IPS-NIHi7 (cell line): ENCODE results near the gene KIF1B.

ENCODE experiments used
- DNase-seq: peaks from one replicate; pipeline ENCODE4 v3.0.0; 2012; ENCODE audit warnings: mixed read lengths; ENCODE audit errors: extremely low spot score

KIF1B gene

GRCh38 chr1:10280439-10281350 lies 70.3 kb downstream of the KIF1B start:
- no peak for DNase-seq

DNA sequence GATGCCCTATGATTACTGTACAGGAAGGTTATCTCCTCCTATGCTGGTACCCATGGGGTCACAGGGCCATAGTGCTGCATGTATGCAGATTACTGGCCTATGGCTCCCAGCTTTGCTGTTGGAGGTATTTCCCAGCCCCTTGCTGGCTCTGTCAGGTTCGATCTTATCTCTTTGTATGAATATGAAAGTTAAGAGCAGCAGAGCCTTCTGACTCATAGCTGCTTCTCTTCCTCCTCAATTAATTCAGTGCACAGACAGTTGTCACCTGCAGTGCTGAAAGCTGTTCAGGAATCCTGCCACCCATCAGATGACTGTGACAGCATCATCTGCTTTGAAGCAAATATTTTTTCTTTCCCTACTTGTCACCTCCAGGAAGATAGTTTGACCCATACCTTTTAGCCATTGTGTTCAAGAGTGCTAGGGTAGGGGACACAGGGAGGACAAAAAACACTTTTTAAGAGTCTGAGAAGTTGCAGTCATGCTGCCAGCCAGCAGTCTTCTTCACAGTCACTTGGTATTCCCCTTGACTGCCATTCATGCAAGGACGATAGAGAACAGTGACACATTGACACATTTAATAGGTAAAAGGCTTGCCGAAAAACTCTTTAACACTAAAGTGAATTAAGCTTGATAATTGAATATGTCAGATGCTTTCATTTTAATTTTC lies 73.1 kb downstream of the KIF1B start:
- no peak for DNase-seq

- DNase-seq = no peak
Measured at GRCh38 chr1:10286244-10286643, 75.9 kb downstream of the KIF1B start.

DNA sequence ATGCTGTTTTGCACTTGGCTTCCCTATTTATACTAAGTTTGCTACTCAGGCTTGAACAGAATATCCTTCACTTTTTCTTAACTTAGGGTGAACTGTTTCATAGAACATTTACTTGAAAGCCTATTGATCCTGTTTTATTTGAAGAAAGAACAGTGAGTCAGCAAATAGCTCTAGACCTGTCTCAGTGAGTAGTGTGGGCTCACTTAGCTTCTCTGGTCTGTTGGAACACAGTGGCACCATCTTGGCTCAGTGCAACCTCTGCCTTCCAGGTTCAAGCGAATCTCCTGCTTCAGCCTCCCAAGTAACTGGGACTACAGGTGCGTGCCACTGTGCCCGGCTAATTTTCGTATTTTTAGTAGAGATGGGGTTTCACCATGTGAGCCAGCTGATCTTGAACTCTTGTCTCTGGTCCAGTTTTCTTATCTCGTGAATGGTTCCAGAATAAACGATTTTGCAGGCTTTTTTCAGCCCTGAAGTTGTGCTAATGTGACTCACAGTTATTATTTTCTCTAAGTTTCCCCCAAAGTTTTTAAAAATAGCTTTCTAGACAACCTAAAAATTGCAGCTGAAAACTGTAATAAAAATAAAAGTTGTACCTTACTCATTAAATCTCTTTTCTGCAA lies 76.8 kb downstream of the KIF1B start:
- no peak for DNase-seq

- DNase-seq = no peak
Measured at GRCh38 chr1:10288029-10288615, 77.8 kb downstream of the KIF1B start.

DNA sequence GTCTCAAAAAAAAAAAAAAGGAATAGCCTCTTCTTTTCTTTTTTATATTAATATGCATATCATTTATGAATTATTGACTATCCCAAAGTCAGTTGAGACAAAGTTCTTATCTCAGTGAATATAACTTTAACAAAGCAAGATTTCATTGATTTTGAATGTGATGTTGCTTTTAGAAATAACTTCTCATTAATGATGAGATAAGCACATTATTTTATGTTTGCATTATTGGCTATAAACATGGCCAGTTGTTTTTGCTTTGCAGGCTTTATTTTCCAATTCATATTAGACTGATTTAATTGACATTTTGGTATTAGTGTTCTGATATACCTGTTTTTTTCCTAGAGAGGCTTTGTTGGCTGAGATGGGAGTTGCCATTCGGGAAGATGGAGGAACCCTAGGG lies 81.3 kb downstream of the KIF1B start:
- no peak for DNase-seq

- no peak for DNase-seq
Measured at GRCh38 chr1:10292188-10292587, 81.8 kb downstream of the KIF1B start.

GRCh38 chr1:10295481-10296085 lies 85.2 kb downstream of the KIF1B start:
- no peak for DNase-seq

DNA sequence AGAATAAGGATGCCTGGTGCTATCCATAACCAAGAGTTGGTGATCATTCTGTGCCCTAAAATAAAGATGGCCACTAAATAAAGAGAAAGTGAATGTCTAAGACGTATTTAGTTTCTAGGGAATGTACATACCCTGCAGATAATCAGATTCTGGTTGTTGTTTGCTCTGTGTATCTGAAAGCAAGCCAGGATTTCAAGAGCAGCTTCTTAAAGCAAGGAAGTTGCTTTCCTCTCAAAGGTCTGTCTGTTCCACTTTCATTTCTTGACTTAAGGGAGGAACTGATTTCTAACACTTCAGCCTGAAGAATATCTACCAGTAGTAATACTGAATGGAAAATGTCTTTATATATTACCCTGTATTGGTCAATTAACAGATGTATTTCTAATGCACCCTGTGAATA lies 88.8 kb downstream of the KIF1B start:
- no peak for DNase-seq

GRCh38 chr1:10302416-10302815 lies 92.0 kb downstream of the KIF1B start:
- DNase-seq = no peak

DNA sequence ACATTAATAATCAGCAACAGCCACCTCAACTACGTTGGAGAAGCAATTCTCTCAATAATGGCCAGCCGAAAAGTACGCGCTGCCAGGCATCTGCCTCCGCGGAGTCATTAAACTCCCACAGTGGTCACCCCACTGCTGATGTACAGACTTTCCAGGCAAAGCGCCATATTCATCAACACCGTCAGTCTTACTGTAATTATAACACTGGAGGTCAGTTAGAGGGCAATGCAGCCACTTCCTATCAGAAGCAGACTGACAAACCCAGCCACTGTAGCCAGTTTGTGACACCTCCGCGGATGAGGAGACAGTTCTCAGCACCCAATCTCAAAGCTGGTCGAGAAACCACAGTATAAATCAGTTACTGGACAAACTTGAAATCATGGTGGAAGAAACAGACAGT lies 93.9 kb downstream of the KIF1B start:
- no peak for DNase-seq

- no peak for DNase-seq
Measured at GRCh38 chr1:10306435-10306834, 96.1 kb downstream of the KIF1B start.

DNA sequence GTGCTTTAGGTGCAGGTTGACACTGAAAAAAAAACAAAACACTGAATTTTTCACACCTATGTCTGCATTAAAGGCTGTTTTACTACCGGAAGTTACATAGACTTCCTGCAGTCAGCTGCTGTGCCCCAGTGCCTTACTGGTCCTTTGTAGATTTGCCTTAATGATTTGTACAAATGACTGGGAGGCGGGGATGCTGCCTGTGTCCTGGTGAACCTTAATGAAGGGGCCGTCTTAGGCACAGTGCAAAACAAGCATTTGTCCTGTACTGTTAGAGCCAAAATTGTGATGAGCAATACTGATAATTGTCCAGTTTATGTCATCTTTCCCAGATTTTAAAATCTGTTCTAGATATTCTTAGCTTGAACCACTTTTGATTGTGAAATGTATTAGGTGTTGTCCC lies 97.6 kb downstream of the KIF1B start:
- no peak for DNase-seq

GRCh38 chr1:10309243-10310011 lies 99.1 kb downstream of the KIF1B start:
- no peak for DNase-seq

DNA sequence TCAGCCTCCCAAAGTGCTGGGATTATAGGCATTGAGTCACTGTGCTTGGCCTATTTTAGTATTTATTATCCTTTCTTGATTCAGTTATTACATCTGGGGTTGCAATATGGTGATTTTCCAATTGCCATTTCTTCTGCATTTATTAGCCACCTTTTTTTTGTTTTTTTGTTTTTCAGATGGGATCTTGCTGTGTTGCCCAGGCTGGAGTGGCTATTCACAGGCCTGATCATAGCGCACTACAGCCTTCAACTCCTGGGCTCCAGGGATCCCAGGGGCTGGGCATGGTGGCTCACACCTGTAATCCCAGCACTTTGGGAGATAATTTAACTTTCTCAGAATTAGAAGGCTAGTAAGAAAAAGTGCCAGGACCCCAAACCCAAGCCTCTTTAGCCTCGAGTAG lies 106.4 kb downstream of the KIF1B start:
- DNase-seq = no peak

DNA sequence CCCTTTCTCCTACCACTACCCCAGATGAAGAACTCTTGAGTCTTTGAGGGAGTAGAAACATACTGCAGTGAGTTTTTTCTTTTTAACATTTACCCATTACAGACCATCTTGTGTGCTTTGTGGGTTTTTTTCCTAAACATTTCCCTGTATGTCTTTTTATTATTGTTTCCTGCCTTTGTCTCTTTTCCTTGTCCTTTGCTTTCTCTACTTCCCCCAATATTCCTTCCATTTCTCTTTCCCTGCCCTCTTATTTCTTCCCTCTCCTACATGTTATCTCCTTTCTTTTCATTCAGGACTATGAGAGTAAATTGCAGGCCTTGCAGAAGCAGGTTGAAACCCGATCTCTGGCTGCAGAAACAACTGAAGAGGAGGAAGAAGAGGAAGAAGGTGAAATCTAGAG lies 109.4 kb downstream of the KIF1B start:
- DNase-seq = no peak

- DNase-seq = no peak
Measured at GRCh38 chr1:10320336-10320735, 110.0 kb downstream of the KIF1B start.

GRCh38 chr1:10322821-10323220 lies 112.5 kb downstream of the KIF1B start:
- DNase-seq = no peak

GRCh38 chr1:10324627-10325026 lies 114.3 kb downstream of the KIF1B start:
- DNase-seq = no peak

GRCh38 chr1:10325521-10325920 lies 115.2 kb downstream of the KIF1B start:
- no peak for DNase-seq

DNA sequence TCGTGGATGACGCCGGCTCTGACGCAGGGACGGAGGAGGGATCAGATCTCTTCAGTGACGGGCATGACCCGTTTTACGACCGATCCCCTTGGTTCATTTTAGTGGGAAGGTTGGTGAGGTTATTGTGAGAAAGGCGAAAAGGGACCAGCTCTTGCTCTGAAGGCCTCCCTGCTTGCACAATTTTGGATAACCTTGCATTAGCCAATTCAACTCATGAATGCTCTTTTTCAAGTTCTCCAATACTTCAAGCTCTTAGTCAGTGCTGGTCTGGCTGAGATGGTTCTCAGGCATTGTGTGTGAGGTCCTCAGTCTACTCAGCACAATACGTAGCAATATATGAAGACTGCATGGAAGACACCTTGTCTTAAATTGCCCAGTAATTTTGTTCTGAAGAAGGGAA lies 115.9 kb downstream of the KIF1B start:
- no peak for DNase-seq
